Kasumi-1 (cell line): Measurements from ENCODE around the gene MIPOL1.
"Not testable (repeated sequence)": the region's sequence is repeated elsewhere in the genome, so short reads cannot be mapped to it uniquely, and the experiment has no call there.

ENCODE experiments used
- DNase-seq, 2 experiments: peaks; one replicate each; lab custom pipeline; 2025; lab: John Stamatoyannopoulos, UW

Gene MIPOL1

GRCh38 chr14:37551119-37551518 lies 353.4 kb downstream of the MIPOL1 start:
- DNase-seq, result no peak

DNA sequence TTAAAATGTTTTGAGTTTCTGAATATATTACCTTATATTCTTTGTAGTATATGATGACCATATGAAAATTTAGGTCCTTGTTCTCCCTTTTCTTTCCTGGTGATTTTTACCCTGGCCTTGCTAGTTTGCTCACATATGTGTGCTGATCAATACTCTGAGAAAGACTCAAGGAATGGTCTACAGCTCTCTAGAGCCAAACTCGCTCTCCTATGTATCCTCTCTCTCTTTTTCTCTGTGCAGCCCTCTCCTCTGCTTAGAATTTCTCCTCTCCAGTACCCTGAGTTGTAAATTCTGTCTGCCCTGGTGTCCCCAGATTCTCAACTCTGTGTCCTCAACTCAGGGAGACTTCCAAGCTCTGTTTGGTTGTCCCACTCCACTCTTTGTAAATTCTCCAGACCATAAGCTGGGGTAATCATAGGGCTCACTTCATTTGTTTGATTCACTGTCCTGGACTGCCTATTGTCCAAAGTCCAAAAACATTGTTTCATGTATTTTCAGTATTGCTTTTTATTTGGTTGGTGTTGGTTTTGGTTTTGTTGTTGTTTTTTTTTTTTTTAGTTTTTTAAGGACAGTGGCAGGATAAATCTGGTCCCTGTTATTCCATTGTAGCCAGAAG lies 356.3 kb downstream of the MIPOL1 start:
- DNase-seq, result no peak

GRCh38 chr14:37555596-37555995 lies 357.9 kb downstream of the MIPOL1 start:
- not testable (repeated sequence) for DNase-seq

DNA sequence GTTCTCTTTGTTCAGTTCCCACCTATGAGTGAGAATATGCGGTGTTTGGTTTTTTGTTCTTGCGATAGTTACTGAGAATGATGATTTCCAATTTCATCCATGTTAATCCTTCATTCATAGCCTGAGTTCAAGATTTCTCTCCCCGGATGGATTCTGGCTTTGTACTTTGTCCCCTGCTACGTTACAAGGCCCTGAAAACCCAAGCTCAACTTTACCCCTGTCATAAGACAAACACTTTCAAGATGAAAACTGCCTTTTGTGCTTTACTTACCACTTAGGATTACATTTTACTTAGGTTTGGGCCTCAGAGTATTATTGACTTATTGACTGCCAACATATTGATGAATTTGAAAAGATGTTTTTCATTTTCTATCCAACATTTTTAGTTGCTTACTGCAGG lies 361.0 kb downstream of the MIPOL1 start:
- DNase-seq, result no peak

- DNase-seq, result no peak
Measured at GRCh38 chr14:37559386-37559785, 361.6 kb downstream of the MIPOL1 start.

- no peak for DNase-seq
Measured at GRCh38 chr14:37563189-37563588, 365.5 kb downstream of the MIPOL1 start.

DNA sequence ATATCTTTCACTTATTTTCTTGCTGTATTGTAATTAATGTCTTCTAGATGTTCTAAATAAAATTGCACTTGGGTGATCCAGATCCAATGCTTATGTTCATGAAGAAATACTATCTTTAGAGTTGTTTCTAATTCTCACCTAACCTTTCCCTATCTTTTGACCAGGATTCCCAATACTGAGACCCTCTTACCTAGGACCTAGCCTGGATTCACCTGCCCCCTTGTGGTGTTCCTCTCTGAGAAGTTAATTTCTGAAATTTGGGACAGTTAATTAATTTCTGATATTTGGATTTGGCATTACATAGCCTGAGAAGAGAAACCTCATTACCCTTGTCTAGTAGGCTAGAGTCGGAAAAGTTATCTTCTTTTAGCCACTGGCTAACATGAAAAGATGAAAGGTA lies 367.8 kb downstream of the MIPOL1 start:
- DNase-seq, result no peak

DNA sequence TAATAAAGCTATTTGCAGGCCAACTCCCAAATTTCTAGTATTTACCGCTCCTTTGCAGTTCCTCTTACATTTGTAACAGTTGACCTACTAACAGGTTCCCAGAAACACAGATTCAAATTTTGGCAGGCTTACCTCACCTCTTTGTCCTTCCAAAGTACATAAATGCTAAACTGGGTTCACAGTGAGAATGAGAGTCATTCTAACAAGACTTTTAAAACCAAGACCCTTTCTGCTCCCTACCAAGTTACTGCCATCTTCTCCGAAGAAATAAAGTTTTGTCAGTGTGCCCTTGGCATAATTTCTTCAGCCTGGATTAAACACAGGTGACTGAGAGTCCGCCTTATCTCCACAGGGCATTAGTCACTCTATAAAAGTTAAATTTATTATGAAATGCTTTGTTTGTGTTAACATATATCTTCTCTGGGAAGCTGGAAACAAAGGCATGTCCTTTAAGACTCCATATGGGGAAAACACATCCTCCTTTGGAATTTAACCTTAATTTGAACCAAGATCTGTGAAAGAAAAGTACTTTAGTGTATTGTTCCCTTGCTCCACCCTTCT lies 369.2 kb downstream of the MIPOL1 start:
- no peak for DNase-seq

- no peak for DNase-seq
Measured at GRCh38 chr14:37569729-37570128, 372.0 kb downstream of the MIPOL1 start.

DNA sequence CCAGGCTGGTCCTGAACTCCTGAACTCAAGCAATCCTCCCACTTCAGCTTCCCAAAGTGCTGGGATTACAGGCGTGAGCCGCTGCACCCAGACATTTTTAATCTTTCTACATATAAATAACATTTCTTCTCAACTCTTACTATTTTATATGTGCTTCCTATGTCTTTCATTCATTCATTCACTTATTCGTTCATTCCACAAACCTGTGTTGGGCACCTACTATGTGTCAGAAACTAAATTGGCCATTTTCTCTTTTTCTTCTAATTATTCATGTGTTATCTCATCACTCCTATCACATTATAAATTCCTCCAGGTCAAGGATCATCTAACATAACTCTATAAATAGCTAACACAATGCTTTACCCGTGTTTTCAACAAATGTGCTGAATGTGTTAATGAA lies 373.7 kb downstream of the MIPOL1 start:
- DNase-seq, result no peak

DNA sequence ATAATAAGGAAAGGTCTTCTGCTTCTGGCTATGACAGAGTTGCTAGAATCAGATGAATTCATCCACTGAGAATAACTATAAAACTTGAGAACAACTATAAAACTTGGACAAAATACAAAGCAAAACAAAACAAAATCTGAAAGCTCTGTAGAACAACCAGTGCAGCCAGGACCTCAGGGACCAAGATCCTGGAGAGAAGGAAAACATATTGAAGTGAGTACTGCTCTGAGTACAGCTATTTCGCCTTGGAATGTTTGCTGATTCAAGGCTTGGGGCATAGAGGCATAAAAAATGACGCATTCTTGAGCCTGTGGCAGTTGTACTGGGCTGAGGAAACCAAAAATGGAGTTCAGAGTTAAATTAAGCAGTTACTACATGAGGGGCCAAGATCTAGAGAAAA lies 375.6 kb downstream of the MIPOL1 start:
- DNase-seq, result no peak

DNA sequence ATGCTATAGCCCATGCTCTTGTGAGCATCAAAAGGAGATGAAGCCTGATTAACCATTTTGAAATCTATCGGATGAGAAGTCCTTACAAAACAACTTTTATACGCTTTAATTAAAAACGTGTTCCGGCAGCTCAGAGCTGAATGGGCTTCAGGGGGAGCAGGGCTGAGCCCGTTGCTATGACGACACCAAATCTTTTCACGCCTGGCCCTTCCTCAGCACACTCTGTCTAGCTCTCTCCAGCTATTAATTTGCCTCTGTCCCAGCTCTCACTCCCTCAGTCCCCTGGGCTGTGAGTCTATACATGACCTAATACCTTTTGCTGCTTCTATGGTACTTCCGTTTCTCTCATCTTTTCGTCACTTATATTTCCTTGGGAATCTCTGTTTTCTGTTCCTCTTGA lies 381.5 kb downstream of the MIPOL1 start:
- no peak for DNase-seq

- no peak for DNase-seq
Measured at GRCh38 chr14:37580146-37580545, 382.4 kb downstream of the MIPOL1 start.

- DNase-seq, result no peak
Measured at GRCh38 chr14:37583358-37584210, 385.8 kb downstream of the MIPOL1 start.

GRCh38 chr14:37584211-37585100 lies 386.7 kb downstream of the MIPOL1 start:
- no peak for DNase-seq

- no peak for DNase-seq
Measured at GRCh38 chr14:37585101-37585511, 387.4 kb downstream of the MIPOL1 start.

GRCh38 chr14:37585971-37586796 lies 388.4 kb downstream of the MIPOL1 start:
- DNase-seq, result no peak

GRCh38 chr14:37586797-37587130 lies 389.0 kb downstream of the MIPOL1 start:
- DNase-seq, result no peak

- no peak for DNase-seq
Measured at GRCh38 chr14:37587131-37587803, 389.5 kb downstream of the MIPOL1 start.

DNA sequence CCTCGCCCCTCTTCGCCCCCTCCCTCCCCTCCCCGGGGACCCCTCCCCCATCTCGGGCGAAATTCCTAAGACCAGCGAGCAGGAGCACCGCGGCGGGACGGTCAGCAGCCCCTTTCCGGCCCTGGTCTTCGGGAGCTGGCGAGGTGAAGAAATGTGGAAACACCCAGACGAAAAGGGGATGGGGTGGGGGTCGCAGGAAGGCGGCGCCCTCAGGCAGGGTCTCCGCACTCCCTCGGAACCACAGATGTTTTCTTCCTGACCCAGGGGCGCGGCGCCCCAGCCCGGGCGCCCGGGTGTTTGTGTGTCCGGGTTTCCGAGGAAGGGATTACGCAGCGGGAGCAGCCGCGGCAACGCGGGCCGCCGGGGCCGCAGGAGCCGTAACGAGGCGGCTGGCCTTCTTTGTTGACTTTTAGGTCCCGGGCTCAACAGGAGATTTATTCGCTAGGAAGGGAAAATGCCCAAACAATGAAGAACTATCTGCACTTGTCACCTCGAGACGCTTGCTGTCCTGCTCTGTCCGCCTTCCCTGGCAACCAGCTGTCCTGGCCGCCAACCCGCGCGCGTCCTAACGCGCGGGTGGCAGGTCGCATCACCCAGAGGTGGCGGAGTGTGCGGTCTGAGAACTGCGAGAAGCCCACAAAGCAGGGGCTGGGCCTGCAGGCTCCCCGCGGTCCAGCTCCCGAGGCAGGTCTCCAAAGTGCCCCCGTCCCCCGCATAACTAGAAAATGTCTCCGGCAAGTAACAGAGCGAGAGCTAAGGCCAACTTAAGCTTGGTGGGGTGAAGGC lies 390.3 kb downstream of the MIPOL1 start:
- DNase-seq, result no peak
